Measurements from ENCODE around the gene PSMF1. TPM values are rescaled to one million over a fixed set of nuclear protein-coding genes. Genes with fewer than 3 reads are reported as not detected.

The PSMF1 gene
- total and polyA plus RNA-seq, 9 of the 15 experiments (the other 6 are each of a cell fraction or from before 2014, with no cell fraction given), result 8.5 to 192 (median 33.2) TPM

DNA sequence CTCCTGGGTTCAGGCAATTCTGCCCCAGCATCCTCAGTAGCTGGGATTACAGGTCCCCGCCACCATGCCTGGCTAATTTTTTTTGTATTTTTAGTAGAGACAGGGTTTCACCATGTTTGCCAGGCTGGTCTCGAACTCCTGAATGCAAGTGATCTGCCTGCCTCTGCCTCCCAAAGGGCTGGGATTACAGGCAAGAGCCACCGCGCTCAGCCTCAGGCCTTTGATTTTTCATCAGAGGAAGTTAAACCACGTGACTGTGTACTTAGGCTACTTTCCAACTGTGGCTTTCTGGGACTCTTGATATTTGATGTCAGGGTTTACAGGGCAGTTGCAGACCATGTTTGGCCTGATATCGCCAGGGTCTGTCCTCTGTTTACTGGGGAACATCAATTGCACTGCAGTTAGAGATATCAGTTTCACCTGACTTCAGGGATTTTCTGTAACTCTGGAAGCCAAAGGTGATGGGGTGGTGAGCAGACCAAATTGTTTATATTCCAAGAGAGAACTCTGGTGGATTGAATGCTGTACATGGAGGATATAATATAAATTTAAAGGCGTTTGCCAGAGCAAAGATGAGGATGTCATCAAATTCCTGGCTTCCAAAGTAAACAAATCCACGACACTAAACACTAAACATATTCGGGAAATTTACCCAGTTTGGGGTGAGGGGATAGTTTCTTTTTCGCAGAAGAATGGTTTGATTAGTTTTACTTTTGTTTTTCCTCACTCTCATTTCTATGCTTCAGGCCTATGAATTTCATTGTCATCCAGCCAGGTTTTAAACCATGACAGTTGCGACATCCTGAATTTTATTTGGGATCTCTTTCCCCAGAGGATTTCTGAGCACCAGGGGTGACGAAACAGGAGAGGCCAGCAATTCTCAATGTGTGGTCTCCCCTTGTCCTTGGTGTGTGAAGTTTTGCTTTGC is 4.2 kb downstream of the PSMF1 start (continued):
- TF ChIP-seq, protein P1, sequence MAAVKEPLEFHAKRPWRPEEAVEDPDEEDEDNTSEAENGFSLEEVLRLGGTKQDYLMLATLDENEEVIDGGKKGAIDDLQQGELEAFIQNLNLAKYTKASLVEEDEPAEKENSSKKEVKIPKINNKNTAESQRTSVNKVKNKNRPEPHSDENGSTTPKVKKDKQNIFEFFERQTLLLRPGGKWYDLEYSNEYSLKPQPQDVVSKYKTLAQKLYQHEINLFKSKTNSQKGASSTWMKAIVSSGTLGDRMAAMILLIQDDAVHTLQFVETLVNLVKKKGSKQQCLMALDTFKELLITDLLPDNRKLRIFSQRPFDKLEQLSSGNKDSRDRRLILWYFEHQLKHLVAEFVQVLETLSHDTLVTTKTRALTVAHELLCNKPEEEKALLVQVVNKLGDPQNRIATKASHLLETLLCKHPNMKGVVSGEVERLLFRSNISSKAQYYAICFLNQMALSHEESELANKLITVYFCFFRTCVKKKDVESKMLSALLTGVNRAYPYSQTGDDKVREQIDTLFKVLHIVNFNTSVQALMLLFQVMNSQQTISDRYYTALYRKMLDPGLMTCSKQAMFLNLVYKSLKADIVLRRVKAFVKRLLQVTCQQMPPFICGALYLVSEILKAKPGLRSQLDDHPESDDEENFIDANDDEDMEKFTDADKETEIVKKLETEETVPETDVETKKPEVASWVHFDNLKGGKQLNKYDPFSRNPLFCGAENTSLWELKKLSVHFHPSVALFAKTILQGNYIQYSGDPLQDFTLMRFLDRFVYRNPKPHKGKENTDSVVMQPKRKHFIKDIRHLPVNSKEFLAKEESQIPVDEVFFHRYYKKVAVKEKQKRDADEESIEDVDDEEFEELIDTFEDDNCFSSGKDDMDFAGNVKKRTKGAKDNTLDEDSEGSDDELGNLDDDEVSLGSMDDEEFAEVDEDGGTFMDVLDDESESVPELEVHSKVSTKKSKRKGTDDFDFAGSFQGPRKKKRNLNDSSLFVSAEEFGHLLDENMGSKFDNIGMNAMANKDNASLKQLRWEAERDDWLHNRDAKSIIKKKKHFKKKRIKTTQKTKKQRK (IDR thresholded peaks at IDR 0.05; ENCODE audit: borderline replicate concordance, low read depth, low read length), result no peak
- TF ChIP-seq CBFA2T3 (IDR thresholded peaks at IDR 0.05), result peak; percentile 91
- TF ChIP-seq ZNF143 (CRISPR knock-in tag; IDR thresholded peaks at IDR 0.05), result no peak
- peak; percentile 79 for TF ChIP-seq TAL1 (IDR thresholded peaks at IDR 0.05)
- TF ChIP-seq, protein P2, sequence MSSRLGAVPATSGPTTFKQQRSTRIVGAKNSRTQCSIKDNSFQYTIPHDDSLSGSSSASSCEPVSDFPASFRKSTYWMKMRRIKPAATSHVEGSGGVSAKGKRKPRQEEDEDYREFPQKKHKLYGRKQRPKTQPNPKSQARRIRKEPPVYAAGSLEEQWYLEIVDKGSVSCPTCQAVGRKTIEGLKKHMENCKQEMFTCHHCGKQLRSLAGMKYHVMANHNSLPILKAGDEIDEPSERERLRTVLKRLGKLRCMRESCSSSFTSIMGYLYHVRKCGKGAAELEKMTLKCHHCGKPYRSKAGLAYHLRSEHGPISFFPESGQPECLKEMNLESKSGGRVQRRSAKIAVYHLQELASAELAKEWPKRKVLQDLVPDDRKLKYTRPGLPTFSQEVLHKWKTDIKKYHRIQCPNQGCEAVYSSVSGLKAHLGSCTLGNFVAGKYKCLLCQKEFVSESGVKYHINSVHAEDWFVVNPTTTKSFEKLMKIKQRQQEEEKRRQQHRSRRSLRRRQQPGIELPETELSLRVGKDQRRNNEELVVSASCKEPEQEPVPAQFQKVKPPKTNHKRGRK (tag; IDR thresholded peaks at IDR 0.05), result no peak
- no peak for TF ChIP-seq TSC22D4 (tag; IDR thresholded peaks at IDR 0.05)
- TF ChIP-seq EP300 (IDR thresholded peaks at IDR 0.05; ENCODE audit: low read length), result peak; percentile 70; the same call in 1 of the 2 replicates
- peak; percentile 32 for TF ChIP-seq CCNT2 (IDR thresholded peaks at IDR 0.05; ENCODE audit: borderline replicate concordance, extremely low read depth, insufficient read length, low read depth, low read length)
- no peak for TF ChIP-seq LEF1 (IDR thresholded peaks at IDR 0.05)
- TF ChIP-seq, protein P3, sequence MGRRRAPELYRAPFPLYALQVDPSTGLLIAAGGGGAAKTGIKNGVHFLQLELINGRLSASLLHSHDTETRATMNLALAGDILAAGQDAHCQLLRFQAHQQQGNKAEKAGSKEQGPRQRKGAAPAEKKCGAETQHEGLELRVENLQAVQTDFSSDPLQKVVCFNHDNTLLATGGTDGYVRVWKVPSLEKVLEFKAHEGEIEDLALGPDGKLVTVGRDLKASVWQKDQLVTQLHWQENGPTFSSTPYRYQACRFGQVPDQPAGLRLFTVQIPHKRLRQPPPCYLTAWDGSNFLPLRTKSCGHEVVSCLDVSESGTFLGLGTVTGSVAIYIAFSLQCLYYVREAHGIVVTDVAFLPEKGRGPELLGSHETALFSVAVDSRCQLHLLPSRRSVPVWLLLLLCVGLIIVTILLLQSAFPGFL (CRISPR knock-in tag; IDR thresholded peaks at IDR 0.05), result no peak
- no peak for TF ChIP-seq NBN (IDR thresholded peaks at IDR 0.05; ENCODE audit: low read depth)
- TF ChIP-seq RFX5 (IDR thresholded peaks at IDR 0.05; ENCODE audit: low read depth, low read length), result no peak
- TF ChIP-seq ZBTB8A (IDR thresholded peaks at IDR 0.05; ENCODE audit: partially characterized antibody), result no peak
- TF ChIP-seq MBD1 (CRISPR knock-in tag; IDR thresholded peaks at IDR 0.05), result no peak
- no peak for TF ChIP-seq TAF7 (tag; IDR thresholded peaks at IDR 0.05)
- no peak for TF ChIP-seq KDM5B (IDR thresholded peaks at IDR 0.05; ENCODE audit: insufficient replicate concordance, low read depth, low read length)
- TF ChIP-seq ZNF282 (CRISPR knock-in tag; IDR thresholded peaks at IDR 0.05), result no peak
- TF ChIP-seq HDAC2 (IDR thresholded peaks at IDR 0.05), result 0 out of 2 replicates have a peak, but pooled peaks have one; percentile 46
